HG03175 (cell line): ENCODE measurements around the gene CNPY4.
"Not testable (repeated sequence)": the region's sequence is repeated elsewhere in the genome, so short reads cannot be mapped to it uniquely, and the experiment has no call there.

Experiments used
- ATAC-seq: cut with Tn5 transposase; IDR thresholded peaks from one replicate; pipeline ENCODE4 v1.9.1; 2021; ENCODE audit warnings: mild to moderate bottlenecking, moderate library complexity; ENCODE audit not compliant: unreplicated experiment

CNPY4 gene

DNA sequence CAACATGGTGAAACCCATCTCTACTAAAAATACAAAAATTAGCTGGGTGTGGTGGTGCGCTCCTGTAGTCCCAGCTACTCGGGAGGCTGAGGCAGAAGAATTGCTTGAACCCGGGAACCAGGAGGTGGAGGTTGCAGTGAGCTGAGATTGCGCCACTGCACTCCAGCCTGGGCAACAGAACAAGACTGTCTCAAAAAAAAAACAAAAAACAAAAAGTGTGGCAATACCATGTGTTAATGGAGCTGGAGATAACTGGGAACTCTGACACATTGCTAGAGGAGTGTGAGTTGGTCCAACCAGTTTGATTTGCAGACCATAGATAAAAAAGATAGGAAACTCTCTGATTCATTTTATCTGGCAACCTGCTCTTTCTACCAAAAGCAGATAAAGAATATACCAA, 26.9 kb downstream of the CNPY4 start:
- ATAC-seq, result not testable (repeated sequence)

DNA sequence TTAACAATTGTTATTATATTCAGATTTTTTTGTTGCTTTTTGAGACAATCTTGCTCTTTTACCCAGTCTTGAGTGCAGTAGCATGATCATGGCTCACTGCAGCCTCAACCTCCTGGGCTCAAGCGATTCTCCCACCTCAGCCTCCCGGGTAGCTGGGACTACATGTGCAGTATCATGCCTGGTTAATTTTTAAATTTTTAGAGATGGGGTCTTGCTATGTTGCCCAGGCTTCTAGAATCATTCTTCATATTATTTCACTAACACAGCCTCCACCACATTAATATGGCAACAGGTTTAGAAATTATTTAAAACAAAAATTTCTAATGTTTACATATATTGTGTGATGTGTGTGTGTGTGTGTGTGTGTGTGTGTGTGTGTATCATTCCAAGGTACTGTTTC, 27.8 kb downstream of the CNPY4 start:
- no peak for ATAC-seq

DNA sequence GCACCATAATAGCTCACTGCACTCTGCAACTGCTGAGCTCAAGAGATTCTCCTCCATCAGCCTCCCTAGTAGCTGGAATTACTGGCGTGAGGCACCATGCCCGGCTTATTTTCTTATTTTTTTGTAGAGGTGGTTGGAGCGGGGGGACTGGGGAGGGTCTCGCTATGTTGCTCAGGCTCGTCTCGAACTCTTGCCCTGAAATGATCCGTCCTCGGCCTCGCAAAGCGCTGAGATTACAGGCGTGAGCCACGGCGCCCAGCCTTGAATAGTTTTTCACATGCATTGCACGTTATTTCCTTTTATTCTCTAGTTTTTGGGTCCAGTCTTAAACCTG, 28.8 kb downstream of the CNPY4 start:
- no peak for ATAC-seq

DNA sequence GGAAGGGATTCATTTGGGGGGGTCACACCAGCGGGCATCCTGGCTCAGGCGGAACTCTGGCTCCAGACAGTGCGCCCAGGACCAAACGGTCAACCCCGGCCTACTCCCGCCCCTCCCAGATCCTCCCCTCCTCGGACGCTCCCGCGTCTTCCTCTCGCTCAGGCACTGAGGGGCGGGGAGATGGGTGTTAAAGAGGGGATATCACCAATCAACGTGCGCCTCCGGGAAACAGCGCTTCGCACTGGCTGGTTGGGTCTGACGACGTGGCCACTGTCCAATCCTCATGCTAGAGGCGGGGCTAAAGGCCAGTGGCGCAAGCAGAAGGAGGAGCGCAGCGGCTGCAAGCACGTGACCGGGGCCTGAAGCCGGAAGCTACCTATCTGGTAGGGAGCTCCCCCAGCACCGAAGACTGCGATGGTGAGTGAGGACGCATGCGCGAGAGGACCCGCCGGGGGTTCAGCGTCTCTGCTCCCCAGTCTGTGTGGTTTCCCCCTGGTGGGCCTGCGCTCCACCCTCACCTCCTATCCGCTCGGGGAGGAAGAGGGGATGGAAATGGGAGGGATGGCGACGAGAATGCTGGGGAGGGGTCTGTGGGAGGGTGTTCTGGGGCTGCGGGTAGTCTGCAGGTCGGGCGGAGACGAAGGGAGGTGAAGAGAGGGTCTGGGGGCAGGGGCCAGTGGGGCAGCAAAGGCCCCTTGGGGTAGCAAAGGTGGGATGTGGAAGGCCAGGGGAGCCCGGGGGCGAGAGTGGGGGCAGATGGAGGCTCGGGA, 29.3 kb downstream of the CNPY4 start, which contains the start of gene LAMTOR4:
LAMTOR4 (plus strand) TSS at position 360 of the 770 bp plus-strand sequence; CDS start at position 415, 55 bp downstream.
- ATAC-seq, result peak; percentile 99

DNA sequence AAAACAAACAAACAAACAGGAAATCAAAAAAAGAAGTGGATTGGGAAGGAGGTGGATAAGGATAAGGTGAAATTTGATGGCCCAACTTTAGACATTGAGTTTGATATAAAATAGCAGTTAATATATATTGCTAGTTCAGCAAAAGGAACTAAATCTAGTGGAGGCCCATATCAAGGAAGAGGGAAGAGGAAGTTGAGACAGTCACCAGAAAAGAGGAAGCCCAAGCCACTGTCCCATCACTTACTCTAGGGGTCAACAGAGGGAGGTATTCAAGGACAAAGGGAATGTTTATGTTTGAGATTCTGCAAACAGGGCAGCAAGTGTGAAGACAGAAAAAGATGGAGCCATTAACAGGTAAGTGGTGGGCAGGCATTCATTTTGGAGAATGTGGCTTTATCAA, 33.0 kb downstream of the CNPY4 start:
- no peak for ATAC-seq

DNA sequence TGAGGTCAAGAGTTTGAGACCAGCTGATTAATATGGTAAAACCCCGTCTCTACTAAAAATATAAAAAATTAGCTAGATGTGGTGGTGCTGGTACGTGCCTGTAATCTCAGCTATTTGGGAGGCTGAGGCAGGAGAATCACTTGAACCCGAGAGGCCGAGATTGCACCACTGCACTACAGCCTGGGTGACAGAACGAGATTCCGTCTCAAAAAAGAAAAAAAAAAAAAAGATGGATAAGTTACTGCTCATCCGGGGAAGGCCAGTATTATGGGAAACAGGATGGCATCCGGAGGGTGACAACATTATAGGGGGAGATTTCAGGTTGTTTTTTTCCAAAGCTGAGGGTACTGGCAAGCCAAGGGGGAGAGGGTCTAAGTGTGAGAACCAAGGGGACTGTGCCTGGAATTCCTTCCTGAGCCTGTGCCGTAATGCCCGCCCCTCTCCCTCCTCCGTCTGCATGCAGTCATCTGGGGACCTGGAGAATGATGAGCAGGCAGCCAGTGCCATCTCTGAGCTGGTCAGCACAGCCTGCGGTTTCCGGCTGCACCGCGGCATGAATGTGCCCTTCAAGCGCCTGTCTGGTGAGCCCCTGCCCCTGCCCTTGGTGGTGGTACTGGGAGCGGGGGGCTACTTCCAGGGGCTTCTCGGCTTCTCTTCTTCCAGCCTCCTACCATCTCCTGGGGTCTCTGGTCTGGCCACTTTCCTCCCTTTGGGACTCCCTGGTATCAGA, 33.7 kb downstream of the CNPY4 start:
- ATAC-seq, result no peak

DNA sequence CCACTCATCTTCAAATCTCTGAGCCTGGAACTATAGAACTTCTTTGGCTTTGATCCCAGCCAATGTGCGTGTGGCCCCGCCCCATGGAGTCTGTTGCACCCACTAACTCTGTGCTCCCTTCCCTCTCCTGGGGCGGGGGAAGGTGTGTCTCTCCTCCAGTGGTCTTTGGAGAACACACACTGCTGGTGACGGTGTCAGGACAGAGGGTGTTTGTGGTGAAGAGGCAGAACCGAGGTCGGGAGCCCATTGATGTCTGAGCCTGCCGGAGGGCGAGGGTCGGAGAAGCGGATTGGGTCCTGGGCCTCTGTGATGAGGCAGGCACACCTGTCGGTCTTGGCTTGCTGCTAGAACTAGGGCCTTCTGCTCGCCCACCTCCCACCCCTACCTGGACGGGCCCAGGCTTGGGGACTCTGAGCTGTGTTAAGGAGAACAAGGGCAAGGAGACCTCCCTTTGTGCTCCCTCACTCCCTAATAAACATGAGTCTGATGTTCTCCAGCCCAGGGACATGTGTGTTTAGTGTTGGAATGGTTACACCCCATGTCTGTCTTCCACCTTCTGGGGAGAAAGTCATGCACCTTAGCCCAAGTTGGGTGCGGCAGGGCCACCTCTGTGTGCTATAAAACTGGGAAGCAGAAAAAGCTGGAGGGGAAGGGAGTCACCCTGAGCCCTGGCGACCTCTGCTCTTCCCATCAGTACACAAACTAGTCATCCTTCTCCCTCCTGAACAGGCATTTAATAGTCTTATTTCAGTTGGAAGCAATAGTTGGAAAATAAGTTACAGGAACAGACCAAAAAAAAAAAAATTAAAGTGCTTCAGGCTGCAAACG, 34.5 kb downstream of the CNPY4 start:
- ATAC-seq, result no peak

DNA sequence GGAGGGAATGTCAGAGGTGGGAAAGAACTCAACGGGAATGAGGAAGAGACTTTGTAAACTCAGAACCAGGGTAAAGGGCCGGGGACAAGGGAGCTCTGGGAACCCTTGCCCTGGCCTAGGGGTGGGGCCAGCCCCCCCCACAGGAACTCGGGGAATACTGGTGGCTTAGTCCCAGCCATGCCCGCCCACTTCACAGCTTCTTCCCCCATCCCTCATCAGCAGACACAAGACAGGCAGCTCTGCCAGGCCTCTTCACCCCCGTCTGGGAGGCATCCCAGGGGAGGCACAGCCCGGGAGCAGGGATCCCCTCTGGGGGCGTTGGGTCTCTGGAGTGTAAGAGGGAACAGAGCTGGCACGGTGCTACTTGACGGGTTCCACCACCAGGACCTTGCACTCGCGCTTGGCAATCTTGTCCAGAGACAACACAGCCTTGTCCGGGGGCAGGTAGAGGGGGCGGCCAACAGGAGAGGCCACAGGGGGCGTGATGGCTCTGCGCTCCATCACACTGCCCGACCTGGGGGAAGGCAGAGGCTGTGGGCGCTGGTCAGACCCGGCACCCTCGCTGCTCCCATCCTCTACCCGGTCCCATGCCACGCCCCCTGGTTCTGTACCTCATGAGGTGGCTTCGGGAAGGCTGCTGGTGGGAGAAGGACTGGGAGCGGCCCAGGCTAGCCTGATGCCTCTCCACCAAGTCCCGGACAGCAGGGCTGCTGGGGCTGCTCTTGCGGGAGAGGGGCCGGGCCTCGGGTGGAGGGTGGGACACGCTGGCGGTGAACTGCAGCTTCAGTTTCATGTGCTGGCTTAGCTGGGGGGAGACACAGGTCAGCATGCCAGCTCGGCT, 35.4 kb downstream of the CNPY4 start:
- ATAC-seq, result no peak

DNA sequence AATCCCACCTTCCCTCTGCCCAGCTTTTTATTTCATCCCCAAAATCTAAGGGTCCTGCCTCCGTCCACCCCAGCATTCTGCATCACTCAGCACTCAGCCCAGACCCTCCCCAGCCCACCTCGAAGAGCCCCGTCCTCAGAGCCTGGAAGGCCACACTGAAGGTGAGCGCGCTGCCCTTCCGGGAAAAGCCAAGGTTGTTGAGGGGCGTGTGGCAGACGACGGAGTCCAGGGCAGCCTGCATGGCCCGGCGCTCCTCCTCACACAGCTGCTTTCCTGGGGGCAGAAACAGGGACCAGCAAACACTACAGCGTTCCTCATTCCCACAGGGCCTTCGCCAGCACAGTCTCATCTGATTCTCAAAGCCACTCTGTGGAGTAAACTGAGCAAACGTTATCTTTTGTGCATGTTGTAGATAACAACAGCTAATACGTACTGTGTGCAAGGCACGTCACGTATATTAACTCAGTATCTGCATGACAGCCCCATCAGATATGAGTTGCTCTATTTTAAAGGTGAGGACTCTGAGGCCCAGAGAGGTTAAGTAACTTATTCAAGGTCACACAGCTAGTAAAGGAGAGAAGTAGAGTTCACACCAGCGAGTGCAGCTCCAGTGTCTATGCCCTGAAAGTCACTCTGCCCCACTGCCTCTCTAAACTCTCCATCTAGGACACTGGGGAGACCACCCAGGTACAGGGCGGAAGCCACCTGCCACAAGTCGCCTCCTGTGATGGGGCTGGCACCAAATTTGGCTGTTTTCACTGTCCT, 36.3 kb downstream of the CNPY4 start:
- ATAC-seq, result no peak

DNA sequence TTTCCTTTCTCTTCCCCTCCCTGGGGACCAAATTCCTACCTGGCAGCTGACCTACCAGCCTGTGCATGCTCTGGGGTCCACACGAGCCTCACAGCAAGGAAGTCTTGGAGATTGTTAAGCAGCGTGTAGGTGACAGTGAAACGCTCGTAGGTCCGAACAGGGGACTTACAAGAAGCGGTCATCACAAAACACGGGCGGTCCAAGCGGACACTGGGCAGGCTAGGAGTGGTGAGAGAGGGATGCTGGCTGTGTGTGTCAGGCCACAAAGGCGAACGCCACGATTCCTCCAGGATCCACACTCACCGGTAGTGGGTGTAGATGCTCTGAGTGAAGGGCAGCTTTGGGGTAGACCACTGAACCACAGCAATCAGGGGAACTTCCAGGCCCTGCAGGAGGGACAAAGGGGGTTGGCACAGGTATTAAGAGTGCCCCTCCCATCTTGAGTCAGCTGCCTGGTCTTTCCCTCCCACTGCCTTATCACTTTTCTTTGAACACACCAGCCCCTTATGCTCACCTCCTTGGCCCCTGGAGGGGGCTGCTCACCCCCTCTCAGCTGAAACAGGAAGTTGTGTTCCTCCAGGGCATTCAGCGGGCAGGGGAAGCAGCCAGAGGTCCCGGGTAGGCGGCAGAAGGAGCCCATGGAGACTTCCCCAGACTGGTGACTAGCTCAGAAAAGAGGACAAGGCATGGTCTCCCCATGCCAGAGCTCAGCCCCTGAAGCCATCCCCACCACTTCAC, 37.1 kb downstream of the CNPY4 start:
- ATAC-seq, result no peak

DNA sequence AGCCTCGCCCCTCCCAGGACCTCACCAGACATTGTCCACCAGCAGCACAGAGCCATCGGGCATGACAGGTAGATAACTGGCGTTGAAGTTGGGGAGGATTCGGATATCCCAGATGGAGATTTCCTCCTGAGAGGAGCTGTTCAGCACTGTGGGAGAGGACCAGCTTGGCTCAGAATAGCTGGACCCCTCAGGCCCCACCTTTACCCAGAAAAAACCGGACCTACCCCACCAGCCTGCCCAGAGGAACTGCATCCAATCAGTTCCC, 37.6 kb downstream of the CNPY4 start:
- ATAC-seq, result no peak

DNA sequence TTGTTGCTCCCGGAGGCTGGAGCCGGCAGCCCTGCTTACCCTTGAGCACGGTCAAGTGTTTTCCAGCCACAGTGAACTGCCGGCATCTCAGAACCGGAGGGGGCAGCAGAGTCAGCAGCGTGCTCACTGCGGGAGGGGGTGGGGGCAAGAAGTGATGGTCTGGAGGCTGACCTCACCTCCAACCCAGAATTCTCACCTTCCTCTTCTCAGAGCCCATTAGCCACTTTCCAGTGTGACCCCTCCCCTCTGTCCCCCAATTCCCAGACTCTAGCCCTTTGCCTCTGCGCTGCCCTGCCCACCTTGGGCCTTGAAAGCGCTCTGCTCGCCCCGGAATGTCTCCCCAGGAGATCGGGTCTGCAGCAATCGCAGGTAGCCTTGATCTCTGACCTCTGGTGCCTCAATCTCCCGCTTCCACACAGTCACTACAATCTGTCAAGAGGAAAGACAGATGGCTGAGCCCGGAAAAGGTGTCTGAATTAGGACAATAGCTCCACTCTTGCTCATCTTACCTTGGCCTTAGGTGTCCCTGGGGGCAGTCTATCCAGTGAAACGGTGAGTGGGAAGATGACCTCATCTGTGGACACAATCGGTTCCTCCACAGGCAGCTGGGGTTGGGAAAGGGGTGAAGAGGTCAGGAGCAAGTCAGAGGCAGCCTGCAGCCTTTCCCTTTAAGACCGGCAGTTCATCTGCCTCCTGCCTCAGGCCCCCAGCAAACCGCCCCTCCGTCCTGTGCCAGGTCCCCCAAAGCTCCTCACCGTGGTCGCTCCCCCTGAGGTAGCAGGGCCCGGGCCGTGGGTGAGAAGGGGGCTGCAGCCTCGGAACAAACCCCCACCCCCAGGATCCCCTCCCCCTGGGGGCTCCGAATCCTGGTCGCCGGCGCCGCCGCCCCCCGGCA, 38.1 kb downstream of the CNPY4 start:
- ATAC-seq, result no peak

DNA sequence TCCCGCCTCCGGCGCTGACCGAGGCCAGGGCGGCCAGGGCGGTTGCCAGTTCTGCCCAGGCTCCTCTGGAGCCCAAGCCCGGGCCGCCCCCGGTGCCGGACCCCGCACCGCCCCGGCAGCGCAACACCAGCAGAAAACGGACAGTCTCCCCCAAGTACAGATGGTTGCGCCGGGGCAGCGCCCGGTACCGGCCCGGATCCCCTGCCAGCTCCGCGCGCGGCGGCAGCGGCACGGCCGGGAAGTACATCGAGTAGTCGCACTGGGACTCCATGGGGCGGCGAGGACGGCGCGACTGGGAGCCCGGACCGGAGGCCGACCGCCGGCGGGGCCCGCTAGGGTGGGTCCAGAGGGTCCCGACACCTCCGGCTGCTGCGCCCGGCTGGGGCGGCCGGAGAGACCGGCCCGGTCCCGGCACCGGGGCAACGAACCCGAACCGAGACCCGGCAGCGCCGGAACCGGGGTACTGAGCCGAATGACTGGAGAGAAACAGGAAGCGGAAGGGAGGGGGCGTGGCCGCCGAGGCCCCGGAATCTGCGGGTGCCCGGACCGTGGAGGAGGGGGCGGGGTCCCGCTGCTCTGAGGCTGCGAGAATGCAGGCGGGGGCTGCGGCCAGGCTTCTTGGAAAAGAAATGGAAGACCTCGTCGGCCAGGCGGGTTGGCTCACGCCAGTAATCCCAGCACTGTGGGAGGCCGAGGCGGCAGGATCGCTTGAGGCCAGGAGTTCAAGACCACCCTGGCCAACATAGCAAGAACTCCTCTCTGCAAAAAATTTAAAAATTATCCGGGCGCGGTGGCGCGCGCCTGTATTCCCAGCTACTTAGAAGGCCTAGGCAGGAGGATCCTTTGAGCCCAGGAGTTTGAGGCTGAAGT, 39.0 kb downstream of the CNPY4 start, which contains the start of gene TRAPPC14:
TRAPPC14 (minus strand) TSS at position 495 of the 870 bp plus-strand sequence; CDS start at position 271, 224 bp downstream.
- ATAC-seq, result peak; percentile 86

DNA sequence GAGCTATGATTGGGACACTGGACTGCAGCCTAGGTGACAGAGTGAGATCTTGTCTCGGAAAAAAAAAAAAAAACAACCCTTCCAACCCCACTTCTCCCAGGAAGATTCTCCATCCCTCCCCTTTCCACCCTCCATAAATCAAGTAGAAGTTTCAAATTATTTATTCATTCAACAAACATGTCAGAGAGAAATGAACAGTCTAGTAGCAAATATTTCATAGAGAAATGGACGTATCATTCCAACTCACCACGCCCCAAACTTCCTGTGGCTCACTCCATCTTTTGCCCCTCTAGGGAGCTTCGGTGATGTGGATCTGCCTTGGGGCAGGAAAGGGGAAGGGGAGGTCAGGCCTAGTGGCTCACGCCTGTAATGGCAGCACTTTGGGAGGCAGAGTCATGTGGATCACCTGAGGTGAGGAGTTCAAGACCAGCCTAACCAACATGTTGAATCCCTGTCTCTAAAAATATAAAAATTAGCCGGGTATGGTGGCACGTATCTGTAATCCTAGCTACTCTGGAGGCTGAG, 39.7 kb downstream of the CNPY4 start:
- no peak for ATAC-seq

DNA sequence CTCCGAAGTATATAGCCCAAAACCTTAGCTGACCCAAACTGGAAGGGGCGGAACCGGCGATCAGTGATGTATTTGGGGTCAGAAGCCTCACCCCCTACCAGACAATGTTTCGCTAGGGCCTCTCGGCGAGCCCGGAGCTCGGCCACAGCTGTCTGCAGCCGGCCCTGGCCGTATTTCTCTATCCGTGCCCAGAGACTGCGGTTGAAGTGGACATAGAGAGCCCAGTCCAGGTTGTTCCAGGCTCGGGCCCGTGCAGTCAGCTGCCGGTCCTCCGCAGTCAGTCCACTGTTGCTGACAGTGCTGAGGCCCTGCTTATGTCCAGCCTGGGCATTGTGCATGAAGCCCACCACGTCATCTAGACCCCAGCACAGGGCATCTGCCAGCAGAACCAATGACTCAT, 40.6 kb downstream of the CNPY4 start:
- ATAC-seq, result no peak

DNA sequence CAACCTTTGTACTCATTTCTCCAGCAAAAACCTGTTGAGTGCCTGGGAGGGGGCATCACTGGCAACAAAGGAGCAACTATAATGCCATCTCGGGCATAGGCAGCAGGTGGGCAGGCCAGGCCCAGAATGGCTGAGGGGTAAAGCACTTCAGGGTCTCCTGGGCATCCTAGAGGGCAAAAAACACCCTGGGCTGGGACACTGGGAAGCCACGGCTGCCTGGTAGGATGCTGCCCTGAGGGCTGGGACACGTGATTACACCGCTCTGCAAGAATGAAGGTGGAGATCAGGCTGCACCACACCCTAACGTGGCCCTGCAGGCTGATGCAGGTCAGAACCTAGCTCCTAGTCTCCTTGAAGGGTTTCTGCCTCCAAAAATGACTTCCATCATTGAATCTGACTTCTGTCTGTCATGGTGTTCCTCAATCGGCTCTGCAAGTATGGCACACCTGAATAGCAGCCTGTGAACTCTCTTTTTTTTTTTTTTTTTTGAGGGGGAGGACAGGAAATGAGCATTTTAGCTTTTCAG, 43.6 kb downstream of the CNPY4 start:
- ATAC-seq, result no peak

DNA sequence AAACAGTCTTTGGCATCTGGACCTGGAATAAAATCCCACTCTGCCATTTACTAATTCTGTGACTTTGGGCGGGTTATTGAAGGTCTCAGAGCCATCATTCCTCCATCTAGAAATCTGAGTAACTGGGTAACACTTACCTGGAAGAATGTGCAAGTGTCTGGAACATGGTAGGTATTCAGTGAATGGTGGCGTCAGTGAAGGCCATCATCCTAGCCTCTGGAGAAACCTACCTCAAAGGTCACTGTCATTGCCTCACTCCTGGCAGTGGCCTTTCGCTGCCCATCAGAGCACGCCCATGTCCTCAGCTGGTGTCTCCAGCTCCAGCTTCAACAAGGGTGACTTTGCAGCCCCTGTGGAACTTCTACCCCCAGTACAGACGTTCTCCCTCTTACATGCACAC, 44.4 kb downstream of the CNPY4 start:
- no peak for ATAC-seq
